K562 (cell line): ENCODE results near the gene MNDA. TPM values are rescaled to one million over a fixed set of nuclear protein-coding genes. Genes with fewer than 3 reads are reported as not detected.
A peak's percentile ranks its signal among the peaks of the same experiment; 100 is the strongest.

Source experiments
- ATAC-seq: fragments of 200-7000 bp; cut with Tn5 transposase; 3 replicates; pipeline ENCODE4 v1.9.1; 2020; ENCODE audit warnings: moderate library complexity
- BruUV-seq: library from RNA; stranded (reverse); fragments of 400-500 nt; replicated peaks from 2 replicates; lab custom pipeline; 2021; lab: Mats Ljungman, UMichigan
- CTCF ChIA-PET: fragments of 300-600 bp; formaldehyde crosslinking; extraction: SDS; loops from one replicate; lab custom pipeline; 2021; ENCODE audit warnings: low intra/inter-chr PET ratio; lab: Yijun Ruan, JAX
- POLR2A ChIA-PET: fragments of 300-600, 350-650 bp; sonication (Branson Sonifier 250); formaldehyde crosslinking; extraction: SDS; loops from one replicate; lab custom pipeline; 2021; ENCODE audit warnings: antibody characterized with exemption, inconsistent platforms; lab: Yijun Ruan, JAX
- DNase-seq, 4 experiments: peaks; one replicate each; pipeline versions ENCODE4 v3.0.0 to v3.0.0-alpha.2; 2011 to 2018; ENCODE audit warnings: low spot score in 3 of 4, mixed read lengths in 3 of 4; ENCODE audit errors: extremely low read depth in 1 of 4
- FAIRE-seq: peaks from 2 replicates; lab custom pipeline; 2011; peaks lifted over from hg19 to GRCh38; lab: Jason Lieb, UNC
- H2AFZ ChIP-seq: 2 replicates; pipeline ENCODE4 v1.6.0; 2011; ENCODE audit warnings: low read depth, low read length, control low read depth, inconsistent platforms
- H3K27ac ChIP-seq: fragments of 200-600 bp; 3 replicates; pipeline ENCODE4 v1.8.0; 2011; ENCODE audit warnings: low read depth, mild to moderate bottlenecking, control low read depth, inconsistent platforms, low read length, moderate library complexity, mixed read lengths; ENCODE audit errors: extremely low read depth
- H3K27me3 ChIP-seq, 2 experiments: fragments of 300-600 bp in 1 of 2; 2 replicates in 1 of 2; 3 replicates in 1 of 2; pipeline versions ENCODE4 v1.6.0 to v1.8.0; 2011; ENCODE audit warnings: inconsistent platforms in 2 of 2, low read length in 2 of 2, mild to moderate bottlenecking in 1 of 2, mixed read lengths in 1 of 2, moderate library complexity in 1 of 2; ENCODE audit not compliant: control insufficient read depth in 2 of 2, insufficient read depth in 2 of 2
- H3K36me3 ChIP-seq: fragments of 300-600 bp; 3 replicates; pipeline ENCODE4 v1.8.0; 2011; ENCODE audit warnings: mild to moderate bottlenecking, low read length, inconsistent platforms; ENCODE audit not compliant: control insufficient read depth, insufficient read depth
- H3K4me1 ChIP-seq, 2 experiments: fragments of 200-600 bp in 1 of 2; replicated peaks in 1 of 2; 2 replicates in 1 of 2; 3 replicates in 1 of 2; pipeline versions ENCODE4 v1.5.1 to v1.8.0; 2011; ENCODE audit warnings: inconsistent platforms in 2 of 2, low read length in 2 of 2, mild to moderate bottlenecking in 1 of 2, mixed read lengths in 1 of 2, moderate library complexity in 1 of 2; ENCODE audit not compliant: control insufficient read depth in 2 of 2, insufficient read depth in 2 of 2
- H3K4me2 ChIP-seq: 2 replicates; pipeline ENCODE4 v1.6.1; 2011; ENCODE audit warnings: low read length, control low read depth, inconsistent platforms, mixed read lengths; ENCODE audit not compliant: insufficient read depth
- H3K4me3 ChIP-seq: fragments of 200-600 bp; sonication (generic), shearing (Covaris generic); 2 replicates; pipeline ENCODE4 v1.5.1; 2016; ENCODE audit warnings: control low read depth, inconsistent platforms
- H3K79me2 ChIP-seq: fragments of 200-600 bp; 3 replicates; pipeline ENCODE4 v1.8.0; 2011; ENCODE audit warnings: low read length, inconsistent platforms; ENCODE audit not compliant: control insufficient read depth, insufficient read depth
- H3K9ac ChIP-seq, 2 experiments: 2 replicates each; pipeline versions ENCODE4 v1.6.0 to v1.6.1; 2011; ENCODE audit warnings: low read depth in 2 of 2, low read length in 2 of 2, control low read depth in 1 of 2, inconsistent platforms in 1 of 2, mild to moderate bottlenecking in 1 of 2, mixed read lengths in 1 of 2; ENCODE audit not compliant: insufficient read depth in 1 of 2
- H3K9me1 ChIP-seq: one replicate; pipeline ENCODE4 v1.6.0; 2011; ENCODE audit warnings: inconsistent platforms, mild to moderate bottlenecking, low read length, moderate library complexity; ENCODE audit not compliant: control insufficient read depth, insufficient read depth
- H3K9me3 ChIP-seq: replicated peaks from 2 replicates; pipeline ENCODE4 v1.5.1; 2011; ENCODE audit warnings: low read depth, low read length, inconsistent platforms; ENCODE audit not compliant: control insufficient read depth, insufficient read depth
- H4K20me1 ChIP-seq: replicated peaks from 2 replicates; pipeline ENCODE4 v1.6.1; 2011; ENCODE audit warnings: low read length, inconsistent platforms, mixed read lengths; ENCODE audit not compliant: control insufficient read depth, insufficient read depth
- RBM25 ChIP-seq: fragments of 200-400 bp; formaldehyde crosslinking; IDR thresholded peaks from 2 replicates; pipeline ENCODE4 v1.6.1; 2018; ENCODE audit warnings: low read length, low read depth, moderate library complexity; ENCODE audit not compliant: severe bottlenecking
- TAF1 ChIP-seq: IDR thresholded peaks from 2 replicates; pipeline ENCODE4 v1.6.1; 2011; ENCODE audit warnings: mild to moderate bottlenecking, low read length, moderate library complexity; ENCODE audit not compliant: insufficient read depth, control insufficient read depth, severe bottlenecking; ENCODE audit errors: extremely low read depth
- ZNF316 ChIP-seq: fragments of 450-650 bp; IDR thresholded peaks from 2 replicates; pipeline ENCODE4 v1.6.1; 2016
- WGBS: fragments of 100-300 bp; shearing (Covaris generic); methylation state at CpG from one replicate; pipeline ENCODE4 v1.1.6; 2016; ENCODE audit warnings: low coverage, mixed read lengths; ENCODE audit not compliant: insufficient coverage; ENCODE audit errors: missing lambda C conversion rate; 5-methylcytosine and 5-hydroxymethylcytosine counted together
- in situ Hi-C: fragments of 300-500 bp; cut with MboI; formaldehyde crosslinking; loops from 4 replicates; pipeline ENCODE4 v1.15.0; 2018; ENCODE audit warnings: inconsistent platforms, mixed read lengths
- intact Hi-C: fragments of 100-400 bp; cut with micrococcal nuclease; formaldehyde crosslinking; loops from 2 replicates; pipeline ENCODE4 v1.14.2; 2022
- polyA plus RNA-seq, 8 experiments: library from polyadenylated mRNA; depleted of rRNA in 4 of 8; stranded (reverse) in 5 of 8; unstranded in 3 of 8; fragments of >200 nt; fragmentation: Nextera tagmentation in 2 of 8; fragmentation: Illumina TruSeq in 1 of 8; extraction: Ambion mirVana in 2 of 8; extraction: Trizol in 1 of 8; gene quantifications; 2 replicates each; pipeline versions ENCODE4 v1.2.1 to v1.2.3, GENCODE V29; 2011 to 2014; ENCODE audit warnings: inconsistent platforms in 1 of 8, missing spikeins in 1 of 8
- total RNA-seq, 7 experiments: library from RNA; depleted of rRNA in 6 of 7; stranded (reverse); fragments of >200 nt in 6 of 7; fragmentation: Illumina TruSeq in 2 of 7; extraction: Trizol in 2 of 7; gene quantifications; 2 replicates each; pipeline versions ENCODE4 v1.2.1 to v1.2.3, GENCODE V29; 2011 to 2021; ENCODE audit warnings: low replicate concordance in 1 of 7
- TF ChIP-seq, protein P1 (sequence below): fragments of 450-650 bp; IDR thresholded peaks from 2 replicates; pipeline ENCODE4 v1.7.0; 2016; ENCODE audit warnings: borderline replicate concordance

Gene MNDA
- total and polyA plus RNA-seq, 9 of the 15 experiments (the other 6 are each of a cell fraction or from before 2014, with no cell fraction given), result 0.08 to 0.14 (median 0.09) TPM; not detected in 6

DNA sequence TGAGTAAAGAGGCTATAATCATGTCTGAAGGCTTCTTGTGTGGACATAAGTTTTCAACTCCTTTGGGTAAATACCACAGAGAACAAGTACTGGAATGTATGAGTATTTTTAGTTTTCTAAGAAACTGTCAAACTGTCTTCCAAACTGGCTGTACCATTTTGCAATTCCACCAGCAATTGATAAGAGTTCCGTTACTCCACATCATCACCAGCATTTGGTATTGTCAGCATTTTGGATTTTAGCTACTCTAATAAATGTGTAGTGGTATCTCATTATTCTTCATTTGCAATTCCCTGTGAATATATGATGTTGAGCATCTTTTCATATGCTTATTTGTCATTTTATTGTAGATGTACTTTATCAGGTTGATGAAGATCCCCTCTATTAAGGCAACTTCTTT, 9.4 kb upstream of the MNDA start:
- intact Hi-C loops (no loop called here), in situ Hi-C loops (no loop called here)
- H3K4me2 ChIP-seq, result no peak overlapping the region
- FAIRE-seq, result no peak
- H4K20me1 ChIP-seq, result no peaks in the 10 kb centered on the region
- H3K36me3 ChIP-seq, result no peaks in the 10 kb centered on the region
- no TSS peak for BruUV-seq
- TF ChIP-seq RBM25 (peak; percentile 97), TAF1 (no peak), ZNF316 (peak; percentile 35; the same call in 1 of the 2 replicates)
- TF ChIP-seq, protein P1, sequence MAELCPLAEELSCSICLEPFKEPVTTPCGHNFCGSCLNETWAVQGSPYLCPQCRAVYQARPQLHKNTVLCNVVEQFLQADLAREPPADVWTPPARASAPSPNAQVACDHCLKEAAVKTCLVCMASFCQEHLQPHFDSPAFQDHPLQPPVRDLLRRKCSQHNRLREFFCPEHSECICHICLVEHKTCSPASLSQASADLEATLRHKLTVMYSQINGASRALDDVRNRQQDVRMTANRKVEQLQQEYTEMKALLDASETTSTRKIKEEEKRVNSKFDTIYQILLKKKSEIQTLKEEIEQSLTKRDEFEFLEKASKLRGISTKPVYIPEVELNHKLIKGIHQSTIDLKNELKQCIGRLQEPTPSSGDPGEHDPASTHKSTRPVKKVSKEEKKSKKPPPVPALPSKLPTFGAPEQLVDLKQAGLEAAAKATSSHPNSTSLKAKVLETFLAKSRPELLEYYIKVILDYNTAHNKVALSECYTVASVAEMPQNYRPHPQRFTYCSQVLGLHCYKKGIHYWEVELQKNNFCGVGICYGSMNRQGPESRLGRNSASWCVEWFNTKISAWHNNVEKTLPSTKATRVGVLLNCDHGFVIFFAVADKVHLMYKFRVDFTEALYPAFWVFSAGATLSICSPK, result no peak
- no peak overlapping the region for H3K27ac ChIP-seq
- 44% methylated on average over 1 of the region's 1 CpG for WGBS
- no peaks in the 10 kb centered on the region for H3K27me3 ChIP-seq
- no peak for DNase-seq
- no peak overlapping the region for H2AFZ ChIP-seq
- H3K9ac ChIP-seq, result no peak overlapping the region
- ATAC-seq, result no peak
- no peaks in the 10 kb centered on the region for H3K79me2 ChIP-seq
- POLR2A ChIA-PET, result no interaction called here
- H3K9me1 ChIP-seq, result no peaks in the 10 kb centered on the region
- peaks cover 4% of the 10 kb centered on the region; the same call in 1 of the 2 replicates for H3K9me3 ChIP-seq
- H3K4me3 ChIP-seq, result no peak overlapping the region
- peaks cover 0 to 28% of the 10 kb centered on the region in 2 experiments; a peak in 3 of 5 replicates for H3K4me1 ChIP-seq
- CTCF ChIA-PET, result no interaction called here
